ENCODE data around the gene MDFI. TPM values are rescaled to one million over a fixed set of nuclear protein-coding genes. Genes with fewer than 3 reads are reported as not detected.

MDFI gene
- total and polyA plus RNA-seq, 9 of the 15 experiments (the other 6 are each of a cell fraction or from before 2014, with no cell fraction given) = not detected

DNA sequence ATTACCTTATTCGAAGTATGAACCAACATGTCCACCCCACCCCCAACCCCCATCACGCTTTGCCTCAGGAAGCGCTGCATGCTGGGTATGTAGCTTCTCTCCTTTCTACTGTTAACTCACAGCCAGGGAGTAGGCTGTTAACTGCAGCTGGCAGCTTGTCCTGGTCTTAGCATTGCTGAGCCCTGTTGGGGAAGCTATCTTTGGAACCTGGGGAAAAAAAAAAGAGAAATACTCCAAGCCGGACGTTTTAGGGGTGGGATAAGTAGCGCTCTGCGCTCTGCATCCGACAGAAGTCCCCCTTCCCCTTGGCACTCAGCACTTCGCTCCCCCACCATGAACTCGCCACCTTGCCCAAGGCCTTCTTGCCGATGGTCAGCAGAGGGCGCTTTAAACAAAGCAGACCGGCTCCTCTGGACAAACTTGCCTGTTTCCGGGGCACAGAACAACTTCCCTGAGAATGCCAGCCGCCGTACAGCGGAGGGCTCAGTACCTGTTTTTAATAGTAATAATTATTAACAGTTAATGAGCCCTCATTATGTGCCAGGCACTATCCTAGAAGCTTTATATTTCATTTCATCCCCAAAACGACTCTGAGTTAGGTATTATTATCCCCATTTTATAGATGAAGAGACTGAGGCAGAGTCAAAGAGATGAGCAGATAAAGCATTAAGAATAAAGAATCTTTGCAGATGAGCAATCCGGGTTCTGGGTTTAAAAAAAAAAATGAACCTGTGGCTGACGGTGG, 35.2 kb upstream of the MDFI start (continued):
- TF ChIP-seq, protein P1, sequence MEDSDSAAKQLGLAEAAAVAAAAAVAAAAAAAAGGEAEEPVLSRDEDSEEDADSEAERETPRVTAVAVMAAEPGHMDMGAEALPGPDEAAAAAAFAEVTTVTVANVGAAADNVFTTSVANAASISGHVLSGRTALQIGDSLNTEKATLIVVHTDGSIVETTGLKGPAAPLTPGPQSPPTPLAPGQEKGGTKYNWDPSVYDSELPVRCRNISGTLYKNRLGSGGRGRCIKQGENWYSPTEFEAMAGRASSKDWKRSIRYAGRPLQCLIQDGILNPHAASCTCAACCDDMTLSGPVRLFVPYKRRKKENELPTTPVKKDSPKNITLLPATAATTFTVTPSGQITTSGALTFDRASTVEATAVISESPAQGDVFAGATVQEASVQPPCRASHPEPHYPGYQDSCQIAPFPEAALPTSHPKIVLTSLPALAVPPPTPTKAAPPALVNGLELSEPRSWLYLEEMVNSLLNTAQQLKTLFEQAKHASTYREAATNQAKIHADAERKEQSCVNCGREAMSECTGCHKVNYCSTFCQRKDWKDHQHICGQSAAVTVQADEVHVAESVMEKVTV (CRISPR knock-in tag; IDR thresholded peaks at IDR 0.05) = peak; percentile 53
- TF ChIP-seq, protein P2, sequence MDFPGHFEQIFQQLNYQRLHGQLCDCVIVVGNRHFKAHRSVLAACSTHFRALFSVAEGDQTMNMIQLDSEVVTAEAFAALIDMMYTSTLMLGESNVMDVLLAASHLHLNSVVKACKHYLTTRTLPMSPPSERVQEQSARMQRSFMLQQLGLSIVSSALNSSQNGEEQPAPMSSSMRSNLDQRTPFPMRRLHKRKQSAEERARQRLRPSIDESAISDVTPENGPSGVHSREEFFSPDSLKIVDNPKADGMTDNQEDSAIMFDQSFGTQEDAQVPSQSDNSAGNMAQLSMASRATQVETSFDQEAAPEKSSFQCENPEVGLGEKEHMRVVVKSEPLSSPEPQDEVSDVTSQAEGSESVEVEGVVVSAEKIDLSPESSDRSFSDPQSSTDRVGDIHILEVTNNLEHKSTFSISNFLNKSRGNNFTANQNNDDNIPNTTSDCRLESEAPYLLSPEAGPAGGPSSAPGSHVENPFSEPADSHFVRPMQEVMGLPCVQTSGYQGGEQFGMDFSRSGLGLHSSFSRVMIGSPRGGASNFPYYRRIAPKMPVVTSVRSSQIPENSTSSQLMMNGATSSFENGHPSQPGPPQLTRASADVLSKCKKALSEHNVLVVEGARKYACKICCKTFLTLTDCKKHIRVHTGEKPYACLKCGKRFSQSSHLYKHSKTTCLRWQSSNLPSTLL (IDR thresholded peaks at IDR 0.05) = no peak
- TF ChIP-seq SMARCA5 (IDR thresholded peaks at IDR 0.05) = peak; percentile 94
- TF ChIP-seq, protein P3, sequence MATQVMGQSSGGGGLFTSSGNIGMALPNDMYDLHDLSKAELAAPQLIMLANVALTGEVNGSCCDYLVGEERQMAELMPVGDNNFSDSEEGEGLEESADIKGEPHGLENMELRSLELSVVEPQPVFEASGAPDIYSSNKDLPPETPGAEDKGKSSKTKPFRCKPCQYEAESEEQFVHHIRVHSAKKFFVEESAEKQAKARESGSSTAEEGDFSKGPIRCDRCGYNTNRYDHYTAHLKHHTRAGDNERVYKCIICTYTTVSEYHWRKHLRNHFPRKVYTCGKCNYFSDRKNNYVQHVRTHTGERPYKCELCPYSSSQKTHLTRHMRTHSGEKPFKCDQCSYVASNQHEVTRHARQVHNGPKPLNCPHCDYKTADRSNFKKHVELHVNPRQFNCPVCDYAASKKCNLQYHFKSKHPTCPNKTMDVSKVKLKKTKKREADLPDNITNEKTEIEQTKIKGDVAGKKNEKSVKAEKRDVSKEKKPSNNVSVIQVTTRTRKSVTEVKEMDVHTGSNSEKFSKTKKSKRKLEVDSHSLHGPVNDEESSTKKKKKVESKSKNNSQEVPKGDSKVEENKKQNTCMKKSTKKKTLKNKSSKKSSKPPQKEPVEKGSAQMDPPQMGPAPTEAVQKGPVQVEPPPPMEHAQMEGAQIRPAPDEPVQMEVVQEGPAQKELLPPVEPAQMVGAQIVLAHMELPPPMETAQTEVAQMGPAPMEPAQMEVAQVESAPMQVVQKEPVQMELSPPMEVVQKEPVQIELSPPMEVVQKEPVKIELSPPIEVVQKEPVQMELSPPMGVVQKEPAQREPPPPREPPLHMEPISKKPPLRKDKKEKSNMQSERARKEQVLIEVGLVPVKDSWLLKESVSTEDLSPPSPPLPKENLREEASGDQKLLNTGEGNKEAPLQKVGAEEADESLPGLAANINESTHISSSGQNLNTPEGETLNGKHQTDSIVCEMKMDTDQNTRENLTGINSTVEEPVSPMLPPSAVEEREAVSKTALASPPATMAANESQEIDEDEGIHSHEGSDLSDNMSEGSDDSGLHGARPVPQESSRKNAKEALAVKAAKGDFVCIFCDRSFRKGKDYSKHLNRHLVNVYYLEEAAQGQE (IDR thresholded peaks at IDR 0.05; ENCODE audit: borderline replicate concordance) = peak; percentile 82; the same call in 1 of the 2 replicates
- TF ChIP-seq, protein P3 (CRISPR knock-in tag; IDR thresholded peaks at IDR 0.05; ENCODE audit: low read depth) = no peak
